GM21390 (cell line): ENCODE results near the gene NDUFAF8.

Experiments used
- ATAC-seq: cut with Tn5 transposase; IDR thresholded peaks from one replicate; pipeline ENCODE4 v1.9.1; 2021; ENCODE audit not compliant: unreplicated experiment

NDUFAF8 gene

DNA sequence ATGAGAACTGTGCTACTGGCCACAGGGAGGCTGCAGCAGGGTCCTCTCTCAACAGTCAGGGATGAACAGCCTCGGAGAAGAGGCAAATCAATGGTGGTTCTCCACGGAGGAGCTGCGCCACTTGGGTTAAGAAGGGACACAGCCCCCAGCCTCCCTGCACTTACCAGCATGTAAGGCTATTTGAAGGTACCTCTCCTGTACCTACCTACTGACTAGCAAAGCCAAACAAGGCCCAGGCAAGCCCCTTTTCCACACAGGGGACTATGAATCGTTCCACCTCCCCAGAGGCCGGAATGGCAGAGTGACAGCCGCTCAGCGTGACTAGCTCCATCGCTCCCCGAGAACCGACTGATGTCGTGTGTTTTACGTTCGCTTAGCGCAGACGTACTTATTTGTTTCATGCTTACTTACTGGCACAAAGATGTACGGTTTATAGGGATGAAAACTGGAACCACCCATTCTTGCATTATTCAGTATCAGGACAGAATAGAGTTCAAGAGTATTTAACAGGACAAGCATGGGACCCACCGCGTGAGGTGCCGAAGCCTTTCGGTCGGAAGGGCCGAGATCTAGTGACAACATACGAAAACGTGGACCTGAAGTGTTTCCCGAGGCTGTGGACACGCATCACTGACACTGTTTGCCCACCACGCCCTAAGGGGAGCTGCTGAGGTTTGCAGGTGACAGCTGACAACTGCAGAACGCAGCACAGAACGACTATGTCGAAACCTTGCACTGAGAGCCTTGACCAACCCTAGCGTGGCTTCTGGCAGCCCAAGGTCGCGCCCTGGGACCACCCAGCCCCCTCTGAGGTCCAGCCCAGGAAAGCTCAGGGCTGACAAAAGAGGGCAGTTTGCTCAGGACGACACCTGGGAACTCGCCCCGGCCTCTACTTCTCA, 1.3 kb upstream of the NDUFAF8 start:
- ATAC-seq: no peak

DNA sequence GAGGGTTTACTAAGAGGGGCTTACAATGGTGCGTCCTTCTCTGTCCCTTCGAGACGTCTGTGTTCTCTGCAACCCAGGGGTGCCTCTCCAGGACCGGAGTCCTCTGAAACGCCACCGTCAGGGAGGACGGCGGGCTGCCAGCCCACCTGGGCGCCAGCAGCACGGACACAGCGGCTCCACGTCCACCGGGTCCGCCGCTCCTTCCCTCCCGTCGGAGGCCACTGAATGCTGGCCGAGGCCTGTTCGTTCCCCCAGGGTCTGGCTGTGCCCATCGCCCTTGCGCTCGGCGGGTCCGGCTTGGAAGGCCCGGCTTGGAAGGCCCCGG, 666 bp upstream of the NDUFAF8 start:
- ATAC-seq: no peak

DNA sequence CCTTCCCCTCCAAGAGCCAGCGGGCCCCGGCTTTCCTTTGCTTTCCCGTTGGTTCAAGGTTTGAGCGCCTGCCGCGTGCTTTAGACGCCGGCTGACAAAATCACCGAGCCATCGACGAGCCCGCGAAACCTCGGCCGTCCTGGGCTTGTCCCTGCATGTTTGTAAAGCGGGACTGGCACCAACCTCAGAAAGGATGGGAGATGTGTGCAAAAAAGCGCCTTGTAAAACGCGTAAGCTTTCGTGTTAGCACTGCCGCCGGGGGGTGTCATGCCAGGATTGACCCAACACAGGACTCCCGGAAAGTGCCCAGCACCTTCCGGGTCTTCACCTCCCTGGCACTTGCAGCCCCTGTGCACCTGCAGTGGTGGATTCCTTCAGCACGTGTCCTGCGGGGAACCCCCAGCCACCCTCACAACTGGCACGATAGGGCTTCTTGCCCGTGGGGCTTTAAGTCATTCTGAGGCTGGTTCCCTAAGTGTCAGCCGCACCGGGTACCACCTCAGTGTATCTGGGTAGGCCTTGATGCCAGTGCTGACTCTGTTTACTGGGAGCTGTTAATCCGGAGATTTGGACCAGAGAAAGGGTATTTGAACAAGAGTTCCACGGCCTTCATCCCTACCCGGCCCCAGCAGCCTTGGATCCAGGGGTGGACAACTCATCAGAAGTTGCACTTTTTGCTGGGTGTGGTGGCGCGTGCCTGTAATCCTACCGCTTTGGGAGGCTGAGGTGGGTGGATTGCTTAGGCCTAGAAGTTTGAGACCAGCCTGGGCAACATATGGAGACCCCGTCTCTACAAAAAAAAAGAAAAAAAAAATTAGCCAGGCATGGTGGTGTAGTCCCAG, 817 bp downstream of the NDUFAF8 start:
- ATAC-seq: no peak

DNA sequence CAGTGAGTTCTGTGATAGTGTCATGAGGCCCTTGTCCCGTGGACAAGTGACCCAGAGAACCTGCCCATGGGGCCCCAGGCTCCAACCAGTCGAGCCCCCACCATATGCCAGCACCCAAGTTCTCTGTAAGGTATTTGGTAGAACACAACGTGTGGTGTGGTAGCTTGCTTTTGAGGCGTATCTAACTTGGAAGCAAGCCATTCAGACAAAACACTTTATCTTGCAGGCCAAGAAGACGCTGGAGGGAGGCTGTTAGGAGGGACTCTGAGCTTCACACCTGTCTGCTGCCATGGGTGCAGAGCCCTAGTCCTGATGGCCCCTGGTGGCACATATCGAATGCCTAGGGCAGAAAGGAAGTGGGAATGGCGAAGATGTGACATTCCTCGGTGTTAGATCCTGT, 1.6 kb downstream of the NDUFAF8 start:
- ATAC-seq: no peak

DNA sequence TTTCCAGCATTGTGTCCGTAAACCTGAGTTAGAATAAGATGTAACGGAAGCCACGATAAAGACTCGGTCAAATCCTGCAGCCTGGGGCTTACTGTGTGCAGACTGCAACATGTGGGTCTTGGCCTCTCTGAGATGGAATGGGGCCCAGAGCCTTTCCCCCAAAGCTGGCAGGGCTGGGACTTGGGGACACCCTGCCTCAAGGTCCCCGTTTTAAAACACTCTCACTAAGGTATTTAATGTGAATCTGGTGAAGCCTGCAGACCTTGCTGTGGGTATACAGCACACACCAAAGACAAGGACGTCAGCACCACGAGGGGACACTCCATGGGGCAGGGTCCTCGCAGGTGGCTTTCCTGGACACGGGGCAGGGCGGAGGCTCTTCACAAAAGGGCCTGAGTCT, 2.1 kb downstream of the NDUFAF8 start:
- ATAC-seq: no peak

DNA sequence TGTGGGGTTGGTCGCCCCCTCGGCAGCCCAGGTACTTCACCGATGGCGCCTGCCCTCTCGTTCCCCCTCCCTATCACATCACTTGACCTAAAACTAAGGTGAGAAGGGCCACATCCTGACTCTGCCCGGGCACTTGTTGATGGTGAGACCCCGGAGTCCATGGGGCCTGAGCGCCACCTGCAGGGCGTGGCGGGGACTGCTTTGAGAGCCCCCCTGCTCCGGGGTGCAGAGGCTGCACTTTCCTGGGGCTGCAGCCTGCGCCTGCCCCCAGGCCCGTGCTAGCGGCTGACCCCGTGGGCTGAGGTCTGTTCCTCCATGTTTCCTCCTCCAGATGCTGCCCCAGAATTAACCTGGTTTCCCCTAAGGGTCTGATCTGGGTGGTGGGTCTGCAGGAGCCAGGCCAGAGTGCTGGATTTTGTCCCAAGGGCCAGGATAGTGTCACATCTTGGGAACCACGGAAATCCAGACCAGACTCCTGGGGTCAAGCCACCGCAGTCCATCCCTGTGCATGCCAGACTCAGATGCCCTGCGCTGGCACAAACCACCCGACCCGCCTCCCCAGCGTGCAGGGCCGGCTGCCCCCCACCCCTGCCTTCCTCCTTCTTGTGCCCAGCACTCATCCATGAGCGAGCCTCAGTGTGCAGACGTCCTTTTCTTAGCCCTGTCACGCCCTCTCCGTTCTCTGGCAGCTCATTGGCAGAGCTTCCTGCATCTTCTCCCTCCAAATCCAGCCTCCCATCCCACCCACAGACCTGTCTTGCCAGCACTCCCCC, 2.7 kb downstream of the NDUFAF8 start:
- ATAC-seq: no peak

DNA sequence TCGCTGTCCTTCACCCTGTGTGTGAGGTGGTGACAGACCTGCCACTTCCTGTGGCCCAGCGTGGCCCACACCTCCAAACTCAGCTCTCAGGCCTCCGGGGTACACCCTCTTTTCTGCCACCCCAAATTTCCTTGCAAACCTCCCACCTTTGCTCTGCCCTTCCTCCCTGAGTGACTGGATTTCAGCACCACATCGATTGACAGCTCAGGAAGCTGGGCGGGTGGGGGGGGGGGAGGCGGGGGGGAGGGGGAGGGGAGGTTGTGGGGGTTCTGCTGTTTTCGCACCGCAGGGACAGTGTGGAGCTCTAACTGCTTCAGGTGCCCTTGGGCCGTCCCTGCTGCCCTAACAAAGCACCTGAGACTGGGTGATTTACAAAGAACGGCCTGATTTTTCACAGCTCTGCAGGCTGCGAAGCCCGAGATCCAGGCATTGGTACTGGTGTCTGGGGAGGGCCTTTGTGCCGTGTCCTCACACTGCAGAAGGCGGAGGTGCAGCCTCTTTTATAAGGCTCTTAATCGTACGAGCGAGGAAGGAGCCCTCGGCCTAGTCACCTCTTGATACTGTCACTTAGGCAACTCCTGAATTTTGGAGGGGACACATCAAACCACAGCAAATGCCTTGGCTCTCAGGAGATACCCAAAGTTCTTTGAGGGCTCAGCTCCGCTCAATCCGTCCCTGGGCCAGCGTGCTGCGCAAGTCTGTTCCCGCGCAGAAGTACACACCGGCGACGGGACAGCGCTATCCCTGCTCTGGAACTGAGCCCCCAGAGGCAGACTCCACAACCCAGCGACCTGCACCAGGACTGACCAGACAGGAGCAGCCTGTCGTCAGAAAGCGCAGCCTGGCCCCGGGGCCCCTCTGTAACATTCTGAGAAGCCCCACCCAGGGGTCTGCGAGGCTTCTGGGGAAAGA, 3.6 kb downstream of the NDUFAF8 start:
- no peak for ATAC-seq

DNA sequence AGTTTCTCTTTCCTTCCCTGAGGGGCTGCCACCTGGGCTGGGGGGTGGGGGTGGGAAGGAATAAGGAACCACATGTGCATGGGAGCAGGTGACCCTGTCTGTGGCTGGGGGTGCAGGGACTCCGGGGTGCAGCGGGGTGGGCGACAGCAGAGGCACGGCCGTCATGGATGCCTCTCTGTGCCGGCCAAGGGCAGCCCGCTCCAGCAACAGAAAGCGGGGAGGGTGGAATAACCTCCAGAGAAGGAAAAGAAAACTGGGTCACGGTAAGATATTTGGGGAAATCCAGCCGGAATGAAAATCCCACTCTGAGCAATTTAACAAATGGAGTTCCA, 4.2 kb downstream of the NDUFAF8 start:
- ATAC-seq: no peak

DNA sequence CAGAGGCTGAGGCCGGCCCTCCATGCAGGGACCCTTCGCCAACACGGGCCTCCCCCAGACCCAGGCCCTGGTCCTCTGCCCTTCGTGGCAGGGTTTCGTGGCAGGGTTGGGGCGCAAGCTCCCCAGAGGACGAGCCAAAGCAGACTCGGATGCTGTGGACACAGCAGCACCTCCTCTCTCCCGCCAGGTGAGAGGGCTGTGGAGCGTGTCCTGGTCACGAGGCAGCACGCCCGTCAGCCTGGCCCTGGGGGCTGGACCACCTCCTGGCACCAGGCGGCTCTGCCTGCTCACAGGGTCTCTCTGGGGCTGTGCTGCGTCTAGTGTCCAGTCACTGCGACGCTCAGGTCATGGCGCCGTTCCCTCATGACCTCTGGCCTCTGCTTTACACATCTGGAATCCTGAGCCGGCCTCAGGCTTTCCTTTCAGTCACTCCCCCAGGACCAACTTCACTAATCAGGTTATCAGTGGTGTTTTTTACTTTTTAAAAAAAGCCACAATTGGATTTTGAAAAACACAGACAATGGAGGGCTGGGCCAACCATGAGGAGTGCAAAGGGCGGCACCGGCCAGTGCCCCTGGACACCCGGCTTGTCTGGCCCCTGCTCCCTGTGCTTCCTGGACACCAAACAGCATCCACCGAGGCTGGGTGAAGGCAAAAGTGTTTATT, 5.4 kb downstream of the NDUFAF8 start:
- ATAC-seq: no peak

DNA sequence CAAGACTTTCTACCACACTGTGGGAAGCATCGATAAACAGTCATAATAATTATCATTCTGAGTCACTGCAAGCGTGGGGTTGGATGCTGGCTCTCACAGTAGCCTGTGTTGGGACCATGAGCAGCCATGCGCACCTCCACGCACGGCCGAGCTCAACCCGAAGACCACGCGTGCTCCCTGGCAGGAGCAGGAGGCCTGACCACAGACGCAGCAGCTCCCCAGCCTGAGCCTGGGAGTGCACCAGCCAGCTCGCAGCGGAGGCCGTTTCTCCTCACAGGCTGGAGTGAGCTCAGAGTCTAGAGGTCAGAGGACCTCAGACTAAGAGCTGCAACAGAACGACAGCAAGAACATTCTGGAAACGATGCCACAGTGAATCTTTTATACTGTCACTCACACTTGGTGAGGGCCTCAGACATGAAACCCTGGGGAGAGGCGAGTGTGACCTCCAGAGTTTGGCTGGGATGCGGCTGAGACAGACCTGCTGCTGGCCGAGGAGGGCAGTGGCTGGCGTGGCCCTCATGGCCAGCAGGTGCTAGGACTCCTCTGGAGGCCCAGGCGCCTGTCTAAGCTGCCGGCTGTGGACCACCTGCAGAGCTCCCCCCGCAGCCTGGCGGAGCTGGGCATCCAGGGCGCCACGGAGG, 6.0 kb downstream of the NDUFAF8 start:
- no peak for ATAC-seq

DNA sequence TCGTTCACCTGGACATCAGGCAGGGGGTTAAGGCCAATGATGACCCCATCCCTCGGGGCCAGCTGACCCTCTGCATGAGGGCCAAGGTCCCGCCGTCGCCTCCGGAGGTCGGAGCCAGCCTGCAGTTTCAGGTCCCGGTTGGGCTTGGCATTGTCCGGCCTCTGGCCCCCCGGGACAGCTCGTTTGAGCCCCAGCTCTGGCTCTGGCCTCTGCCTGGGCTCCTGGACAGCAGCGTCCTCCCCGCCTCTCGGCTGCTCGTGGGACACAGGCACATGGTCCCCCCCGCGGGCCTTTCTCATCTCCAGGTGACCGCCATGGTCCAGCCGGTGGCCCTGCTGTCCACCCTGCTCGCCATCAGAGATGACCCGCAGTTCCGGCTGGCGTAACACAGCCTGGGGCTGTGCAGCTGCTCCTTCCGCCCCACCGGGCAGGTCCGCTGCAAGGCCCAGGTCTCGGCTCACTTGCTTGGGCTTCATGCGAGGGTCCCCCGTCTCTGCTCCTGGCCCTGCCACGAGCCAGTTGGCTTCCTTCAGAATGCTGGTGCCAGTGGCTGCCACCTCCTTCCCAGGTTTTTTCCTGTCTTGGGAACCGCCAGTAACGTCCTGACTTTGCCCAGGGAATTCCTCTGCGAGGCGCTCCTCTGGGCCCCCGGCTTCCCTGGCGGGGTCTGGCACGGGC, 6.7 kb downstream of the NDUFAF8 start:
- no peak for ATAC-seq

DNA sequence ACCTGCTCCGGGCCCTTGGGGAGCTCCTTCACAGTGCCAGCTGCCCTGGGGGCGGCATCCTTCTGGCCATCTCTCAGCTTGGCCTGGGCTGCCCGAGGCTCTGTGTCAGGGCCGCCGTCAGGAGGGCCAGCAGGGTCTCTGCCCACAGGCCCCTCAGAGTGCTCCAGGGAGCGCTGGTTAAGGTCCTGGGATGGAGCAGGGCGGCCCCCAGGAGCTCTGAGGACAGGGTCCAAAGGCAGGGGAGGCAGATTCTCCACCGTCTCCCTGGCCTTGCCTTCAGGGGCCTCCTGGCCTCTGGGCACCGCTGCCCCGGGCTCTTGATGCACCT, 7.2 kb downstream of the NDUFAF8 start:
- ATAC-seq: no peak

DNA sequence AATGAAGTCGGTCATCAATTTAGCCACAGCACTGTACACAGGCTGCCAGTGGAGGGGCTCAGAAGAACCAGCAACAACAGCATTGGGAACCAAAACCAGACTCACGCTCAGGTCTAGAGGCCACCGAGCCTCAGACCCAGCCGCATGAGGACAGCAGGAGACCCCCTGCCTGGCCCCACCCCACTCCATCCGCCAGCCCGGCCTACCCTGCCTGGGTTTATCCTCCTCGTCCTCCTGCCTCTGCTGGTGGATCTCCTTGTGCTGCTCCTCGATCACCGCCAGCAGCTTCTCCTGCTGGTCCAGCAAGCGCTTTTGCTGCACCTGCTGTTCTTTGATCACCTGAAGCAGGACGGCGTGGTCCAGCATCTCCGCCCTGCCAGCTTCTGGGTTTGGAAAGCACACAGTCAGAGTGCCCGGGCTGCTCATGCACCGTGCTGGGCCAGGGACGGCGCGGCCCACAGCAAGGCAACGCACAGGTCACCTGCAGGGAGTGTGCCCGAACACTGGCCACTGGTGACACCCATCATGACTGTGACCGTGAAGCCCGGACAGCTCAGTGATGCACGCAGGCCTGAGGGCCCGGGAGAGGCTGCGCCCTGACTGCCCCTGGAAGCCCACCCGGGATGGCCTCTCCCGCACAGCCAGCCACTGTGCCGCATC, 7.7 kb downstream of the NDUFAF8 start:
- ATAC-seq: no peak

DNA sequence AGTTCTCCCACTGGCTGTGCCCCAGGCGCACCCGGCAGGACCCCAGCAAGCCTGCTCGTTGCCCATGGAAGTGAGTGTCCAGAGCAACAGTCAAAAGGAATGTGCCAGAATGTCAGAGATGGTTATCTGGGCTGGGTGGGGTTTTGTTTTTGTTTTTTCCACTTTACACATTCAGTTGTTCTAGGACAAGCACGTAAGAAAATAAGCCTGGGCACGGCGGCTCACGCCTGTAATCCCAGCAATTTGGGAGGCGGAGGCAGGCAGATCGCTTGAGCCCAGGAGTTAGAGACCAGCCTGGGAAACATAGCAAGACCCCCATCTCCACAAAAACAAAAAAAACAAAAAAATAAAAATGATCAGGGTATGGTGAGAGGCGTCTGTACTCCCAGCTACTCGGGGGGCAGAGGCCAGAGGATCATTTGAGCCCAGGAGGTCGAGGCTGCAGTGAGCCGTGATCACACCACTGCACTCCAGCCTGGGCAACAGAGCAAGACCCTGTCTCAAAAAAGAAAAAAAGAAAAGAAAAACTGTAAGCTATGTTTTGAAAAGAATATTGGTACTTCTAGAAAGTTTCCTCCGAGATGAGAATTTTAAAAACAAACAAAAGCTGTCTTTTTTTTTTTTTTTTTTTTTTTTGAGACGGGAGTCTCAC, 8.3 kb downstream of the NDUFAF8 start:
- ATAC-seq: no peak

DNA sequence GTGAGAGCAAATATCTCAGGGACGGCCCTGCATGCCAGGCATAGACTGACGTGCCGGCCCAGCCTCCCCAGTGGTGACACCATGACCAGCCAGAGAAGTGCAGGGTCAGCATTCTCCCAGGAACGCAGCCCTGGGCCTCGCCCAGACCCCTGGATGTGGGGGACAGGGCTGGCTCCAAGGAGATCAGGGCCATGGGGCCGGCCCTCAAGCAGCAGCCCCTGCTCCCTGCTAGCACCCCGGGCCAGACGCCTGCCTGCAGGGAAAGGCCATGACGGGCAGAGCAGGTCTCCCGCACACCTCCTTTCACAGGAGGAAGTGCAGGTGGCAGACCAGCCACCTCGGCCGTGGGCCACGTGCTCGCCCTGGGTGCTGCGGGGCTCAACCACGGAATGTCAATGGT, 9.5 kb downstream of the NDUFAF8 start:
- no peak for ATAC-seq

DNA sequence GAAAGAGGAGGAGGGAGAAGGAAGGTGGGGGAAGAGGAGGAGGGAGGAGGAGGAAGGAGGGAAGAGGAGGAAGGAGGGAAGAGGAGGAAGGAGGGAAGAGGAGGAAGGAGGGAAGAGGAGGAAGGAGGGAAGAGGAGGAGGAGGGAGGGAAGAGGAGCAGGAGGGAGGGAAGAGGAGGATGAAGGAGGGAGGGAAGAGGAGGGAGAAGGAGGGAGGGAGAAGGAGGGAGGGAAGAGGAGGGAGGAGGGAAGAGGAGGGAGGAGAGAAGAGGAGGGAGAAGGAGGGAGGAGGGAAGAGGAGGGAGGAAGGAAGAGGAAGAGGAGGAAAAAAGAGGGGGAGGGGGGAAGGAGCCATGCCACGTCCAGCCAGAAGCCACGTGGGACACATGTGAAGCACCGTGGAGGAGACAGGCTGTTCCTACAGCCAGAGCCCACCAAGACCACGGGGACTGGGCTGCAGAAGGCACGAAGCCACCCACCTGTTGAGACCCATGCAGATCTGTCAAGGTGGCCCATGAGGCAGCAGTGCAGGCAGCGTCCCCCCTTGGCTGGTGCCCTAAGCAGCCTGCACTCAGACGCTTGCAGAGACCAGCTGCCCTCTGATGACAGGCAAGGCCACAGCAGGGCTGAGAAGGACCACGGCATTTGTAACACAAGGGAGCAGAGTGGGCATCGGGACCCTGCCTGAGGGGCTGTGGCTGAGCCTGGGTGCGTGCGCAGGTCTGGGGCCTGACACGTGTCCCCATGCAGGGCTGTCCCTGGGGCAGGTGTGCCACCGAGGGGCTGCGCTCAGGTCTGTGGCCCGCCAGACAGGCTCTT, 10.3 kb downstream of the NDUFAF8 start:
- ATAC-seq: no peak
